GM12864 (cell line): ENCODE results near the gene XPR1.
"Not testable (repeated sequence)": the region's sequence is repeated elsewhere in the genome, so short reads cannot be mapped to it uniquely, and the experiment has no call there.

ENCODE experiments used
- DNase-seq: peaks from one replicate; pipeline ENCODE4 v3.0.0-alpha.2; 2011; ENCODE audit warnings: low read depth
- H3K4me3 ChIP-seq: 2 replicates; pipeline ENCODE4 v1.5.1; 2011; ENCODE audit warnings: mild to moderate bottlenecking, low read depth, low read length, control low read depth
- CTCF ChIP-seq: IDR thresholded peaks from 2 replicates; pipeline ENCODE4 v1.5.1; 2011; ENCODE audit warnings: low read depth, mild to moderate bottlenecking, moderate library complexity, low read length, control low read depth, inconsistent platforms; ENCODE audit errors: missing control alignments

XPR1 gene

DNA sequence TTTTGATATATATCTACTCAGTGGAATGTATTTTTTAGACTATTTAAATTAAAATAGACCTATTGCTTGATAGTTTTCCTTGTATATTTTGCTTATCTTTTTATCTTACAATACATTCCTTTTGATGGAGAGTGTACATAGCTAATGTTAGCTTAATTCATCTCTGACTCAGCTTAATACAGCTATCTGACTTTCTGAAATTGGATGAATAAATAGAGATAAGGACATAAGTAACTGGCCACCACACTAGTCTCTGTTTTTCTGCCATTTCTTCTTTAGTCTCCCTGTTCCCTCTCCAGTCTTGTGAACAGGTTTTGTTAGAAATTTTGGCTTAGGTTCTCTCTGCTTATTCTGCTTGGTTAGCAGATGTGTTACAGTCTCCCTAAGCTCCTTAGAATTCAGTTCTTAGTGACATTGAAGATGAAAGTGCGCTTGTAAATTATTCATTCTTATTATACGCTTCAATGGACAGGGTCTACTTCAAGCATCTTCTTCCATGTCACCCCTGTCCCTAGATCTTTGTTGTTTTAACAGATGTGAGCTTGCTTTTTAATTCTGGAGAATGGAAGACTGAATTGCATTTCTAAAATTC is 59.6 kb downstream of the XPR1 start:
- no peak overlapping the region for H3K4me3 ChIP-seq
- DNase-seq: no peak
- no peak for TF ChIP-seq CTCF

- no peak for TF ChIP-seq CTCF
- DNase-seq: no peak
- no peak overlapping the region for H3K4me3 ChIP-seq
These were observed 61.9 kb downstream of the XPR1 start for GRCh38 chr1:180693564-180694244.

DNA sequence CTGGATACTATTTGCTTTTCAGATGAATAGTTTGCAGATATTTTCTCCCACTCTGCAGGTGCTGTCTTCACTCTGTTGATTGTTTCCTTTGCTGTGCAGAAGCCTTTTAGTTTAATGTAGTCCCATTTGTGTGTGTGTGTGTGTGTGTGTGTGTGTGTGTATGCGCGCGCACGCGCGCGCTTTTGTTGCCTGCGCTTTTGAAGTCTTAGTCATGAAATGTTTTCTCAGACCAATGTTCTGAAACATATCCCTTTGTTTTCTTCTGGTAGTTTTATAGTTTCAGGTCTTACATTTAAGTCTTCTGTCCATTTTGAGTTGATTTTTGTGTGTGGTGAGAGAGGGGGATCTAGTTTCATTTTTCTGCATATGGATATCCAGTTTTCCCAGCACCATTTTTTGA is 63.5 kb downstream of the XPR1 start:
- no peak for TF ChIP-seq CTCF
- no peak overlapping the region for H3K4me3 ChIP-seq
- DNase-seq: no peak

DNA sequence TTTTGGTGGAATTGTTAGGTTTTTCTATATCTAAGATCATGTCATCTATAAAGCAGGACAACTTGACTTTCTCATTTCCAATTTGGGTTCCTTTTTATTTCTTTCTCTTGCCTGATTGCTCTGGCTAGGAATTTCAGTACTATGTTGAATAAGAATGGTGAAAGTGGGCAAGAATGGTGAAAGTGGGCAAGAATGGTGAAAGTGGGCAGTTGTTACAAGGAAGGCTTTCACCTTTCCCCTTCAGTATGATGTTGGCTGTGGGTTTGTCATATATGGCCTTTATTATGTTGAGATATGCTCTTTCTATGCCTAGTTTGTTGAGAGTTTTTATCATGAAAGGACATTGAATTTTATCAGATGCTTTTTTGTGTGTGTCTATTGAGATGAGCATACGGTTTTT is 64.5 kb downstream of the XPR1 start:
- no peak for DNase-seq
- TF ChIP-seq CTCF: no peak
- H3K4me3 ChIP-seq: no peak overlapping the region

DNA sequence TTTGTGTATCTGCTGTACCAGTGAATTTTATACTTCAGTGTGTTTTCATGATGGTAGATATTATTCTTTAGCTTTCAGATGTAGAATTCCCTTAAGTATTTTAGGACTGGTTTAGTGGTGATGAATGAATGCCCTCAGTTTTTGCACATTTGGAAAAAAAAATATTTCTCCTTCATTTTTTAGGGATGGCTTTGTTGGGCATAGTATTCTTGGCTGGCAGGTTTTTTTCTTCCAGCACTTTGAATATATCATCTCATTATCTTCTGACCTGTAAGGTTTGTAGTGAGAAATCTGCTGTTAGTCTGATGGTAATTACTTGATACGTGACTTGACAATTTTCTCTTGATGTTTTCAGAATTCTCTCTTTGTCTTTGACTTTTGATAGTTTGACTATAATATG is 66.8 kb downstream of the XPR1 start:
- no peak for TF ChIP-seq CTCF

DNA sequence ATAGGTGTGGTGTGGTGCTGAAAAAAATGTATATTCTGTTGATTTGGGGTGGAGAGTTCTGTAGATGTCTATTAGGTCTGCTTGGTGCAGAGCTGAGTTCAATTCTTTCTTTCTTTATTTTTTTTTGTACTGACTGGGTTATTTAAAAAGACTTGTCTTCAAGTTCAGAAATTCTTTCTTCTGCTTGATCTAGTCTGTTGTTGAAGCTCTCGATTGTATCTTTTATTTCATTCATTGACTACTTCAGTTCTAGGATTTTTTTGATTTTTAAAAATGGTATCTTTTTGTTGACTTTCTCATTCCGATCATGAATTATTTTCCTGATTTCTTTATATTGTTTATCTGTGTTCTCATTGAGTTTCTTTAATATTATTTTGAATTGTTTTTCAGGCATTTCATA is 70.6 kb downstream of the XPR1 start:
- DNase-seq, H3K4me3 ChIP-seq: not testable (repeated sequence)

More for the DNA sequence above, 66.8 kb downstream of the XPR1 start:
- DNase-seq: no peak
- no peak overlapping the region for H3K4me3 ChIP-seq

DNA sequence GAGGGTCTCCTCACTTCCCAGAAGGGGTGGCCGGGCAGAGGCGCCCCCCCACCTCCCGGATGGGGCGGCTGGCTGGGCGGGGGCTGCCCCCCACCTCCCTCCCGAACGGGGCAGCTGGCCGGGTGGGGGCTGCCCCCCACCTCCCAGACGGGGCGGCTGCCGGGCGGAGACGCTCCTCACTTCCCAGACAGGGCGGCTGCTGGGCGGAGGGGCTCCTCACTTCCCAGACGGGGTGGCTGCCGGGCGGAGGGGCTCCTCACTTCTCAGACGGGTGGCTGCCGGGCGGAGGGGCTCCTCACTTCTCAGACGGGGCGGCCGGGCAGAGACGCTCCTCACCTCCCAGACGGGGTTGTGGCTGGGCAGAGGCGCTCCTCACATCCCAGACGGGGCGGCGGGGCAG is 78.9 kb downstream of the XPR1 start:
- DNase-seq, H3K4me3 ChIP-seq: not testable (repeated sequence)

GRCh38 chr1:180711260-180711659 is 79.4 kb downstream of the XPR1 start:
- not testable (repeated sequence) for DNase-seq, H3K4me3 ChIP-seq
